ENCODE results near the gene LAMTOR3. TPM values are rescaled to one million over a fixed set of nuclear protein-coding genes. Genes with fewer than 3 reads are reported as not detected.

The LAMTOR3 gene
- total RNA-seq, 1 experiment from 2014 or later: 30.6 TPM

DNA sequence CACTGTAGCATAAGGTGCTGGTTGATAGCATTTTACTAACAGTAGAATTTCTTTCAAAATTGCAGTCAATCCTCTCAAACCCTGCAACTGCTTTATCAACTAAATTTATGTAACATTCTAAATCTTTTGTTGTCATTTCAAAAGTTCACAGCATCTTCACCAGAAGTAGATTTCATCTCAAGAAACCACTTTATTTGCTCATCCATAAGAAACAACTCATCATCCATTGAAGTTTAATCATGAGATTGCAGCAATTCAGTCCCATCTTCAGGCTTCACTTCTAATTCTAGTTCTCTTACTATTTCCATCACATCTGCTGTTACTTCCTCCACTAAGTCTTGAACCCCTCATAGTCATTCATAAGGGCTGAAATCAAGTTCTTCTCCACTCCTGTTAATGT lies 21.7 kb downstream of the LAMTOR3 start:
- DNase-seq: no peak
- Histone ChIP-seq H3K18ac (ENCODE audit: insufficient read length, low read depth, low read length) (no peak overlapping the region), H2BK120ac (ENCODE audit: low read depth, low read length, poor library complexity, severe bottlenecking) (no peak overlapping the region), H3K23ac (ENCODE audit: insufficient read length, low read depth, low read length) (no peak overlapping the region), H3K4ac (ENCODE audit: low read depth, low read length) (no peak overlapping the region), H3T11ph (ENCODE audit: low read length) (no peak overlapping the region), H3K4me1 (ENCODE audit: insufficient read depth, low read length) (no peaks in the 10 kb centered on the region), H2BK12ac (ENCODE audit: insufficient read length, low read depth, low read length) (no peak overlapping the region), H3K9me3 (ENCODE audit: control insufficient read depth, low read depth, low read length) (no peaks in the 10 kb centered on the region), H3K4me2 (ENCODE audit: insufficient read depth, insufficient read length, low read length) (no peak overlapping the region), H2BK5ac (ENCODE audit: insufficient read length, low read length) (no peak overlapping the region), H4K8ac (replicated peaks; ENCODE audit: insufficient read length, low read depth, low read length) (no peak overlapping the region), H3K27ac (ENCODE audit: insufficient read length, low read depth, low read length) (no peak overlapping the region), H2BK15ac (ENCODE audit: low read depth, low read length) (no peak overlapping the region), H3K79me1 (ENCODE audit: insufficient read depth, low read depth, low read length, poor library complexity, severe bottlenecking) (no peaks in the 10 kb centered on the region), H2AFZ (ENCODE audit: low read length) (no peak overlapping the region), H3K9ac (ENCODE audit: extremely low read depth, insufficient read length, low read length) (no peak overlapping the region), H3K27me3 (ENCODE audit: insufficient read depth, low read length) (no peaks in the 10 kb centered on the region), H3K23me2 (ENCODE audit: insufficient read length, low read depth, low read length, poor library complexity, severe bottlenecking) (no peaks in the 10 kb centered on the region), H3K79me2 (ENCODE audit: insufficient read depth, low read length) (no peaks in the 10 kb centered on the region), H3K14ac (ENCODE audit: insufficient read depth, low read length) (no peak overlapping the region), H4K91ac (ENCODE audit: insufficient read length, low read depth, low read length) (no peak overlapping the region), H3K56ac (ENCODE audit: insufficient read length, low read depth, low read length) (no peak overlapping the region), H2AK5ac (ENCODE audit: insufficient read length, low read length) (no peak overlapping the region), H4K5ac (ENCODE audit: insufficient read length, low read depth, low read length) (no peak overlapping the region), H4K20me1 (ENCODE audit: control insufficient read depth, insufficient read depth, insufficient read length) (no peaks in the 10 kb centered on the region), H2BK20ac (ENCODE audit: low read depth, low read length, poor library complexity, severe bottlenecking) (no peak overlapping the region)
- no peaks in the 10 kb centered on the region for H3K36me3 Mint-ChIP-seq (ENCODE audit: insufficient read depth in 1 of 3, low read depth in 3 of 3)
- H3K27me3 Mint-ChIP-seq (ENCODE audit: low read depth): no peaks in the 10 kb centered on the region; the same call in 1 of the 2 replicates
- peaks cover 8 to 11% of the 10 kb centered on the region in 2 experiments for H3K4me1 Mint-ChIP-seq
- no peaks in the 10 kb centered on the region for H3K9me3 Mint-ChIP-seq
- H3K4me3 Mint-ChIP-seq: no peak overlapping the region
- H3K27ac Mint-ChIP-seq: no peak overlapping the region
- TF ChIP-seq, protein P1, sequence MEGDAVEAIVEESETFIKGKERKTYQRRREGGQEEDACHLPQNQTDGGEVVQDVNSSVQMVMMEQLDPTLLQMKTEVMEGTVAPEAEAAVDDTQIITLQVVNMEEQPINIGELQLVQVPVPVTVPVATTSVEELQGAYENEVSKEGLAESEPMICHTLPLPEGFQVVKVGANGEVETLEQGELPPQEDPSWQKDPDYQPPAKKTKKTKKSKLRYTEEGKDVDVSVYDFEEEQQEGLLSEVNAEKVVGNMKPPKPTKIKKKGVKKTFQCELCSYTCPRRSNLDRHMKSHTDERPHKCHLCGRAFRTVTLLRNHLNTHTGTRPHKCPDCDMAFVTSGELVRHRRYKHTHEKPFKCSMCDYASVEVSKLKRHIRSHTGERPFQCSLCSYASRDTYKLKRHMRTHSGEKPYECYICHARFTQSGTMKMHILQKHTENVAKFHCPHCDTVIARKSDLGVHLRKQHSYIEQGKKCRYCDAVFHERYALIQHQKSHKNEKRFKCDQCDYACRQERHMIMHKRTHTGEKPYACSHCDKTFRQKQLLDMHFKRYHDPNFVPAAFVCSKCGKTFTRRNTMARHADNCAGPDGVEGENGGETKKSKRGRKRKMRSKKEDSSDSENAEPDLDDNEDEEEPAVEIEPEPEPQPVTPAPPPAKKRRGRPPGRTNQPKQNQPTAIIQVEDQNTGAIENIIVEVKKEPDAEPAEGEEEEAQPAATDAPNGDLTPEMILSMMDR (conservative IDR thresholded peaks at IDR 0.05): no peak

Data from H9 (cell line).